ENCODE data around the gene NCS1. TPM values are rescaled to one million over a fixed set of nuclear protein-coding genes. Genes with fewer than 3 reads are reported as not detected.

NCS1 gene
- total and polyA plus RNA-seq, 2 of the 8 experiments (the other 6 are each of a cell fraction or from before 2014, with no cell fraction given) = 34.7 to 47.6 TPM

- TF ChIP-seq CHD7 (IDR thresholded peaks at IDR 0.05; ENCODE audit: insufficient replicate concordance, low read length) (no peak), JUN (IDR thresholded peaks at IDR 0.05; ENCODE audit: low read depth, low read length) (no peak), SP2 (IDR thresholded peaks at IDR 0.05; ENCODE audit: low read length) (no peak), KDM5A (IDR thresholded peaks at IDR 0.05; ENCODE audit: low read length) (no peak), EZH2 (IDR thresholded peaks at IDR 0.05; ENCODE audit: low read depth, low read length, severe bottlenecking) (no peak), POLR2A (IDR thresholded peaks at IDR 0.05; ENCODE audit: control extremely low read depth in 1 of 2, low read depth in 2 of 2, low read length in 2 of 2) (no peak), SIRT6 (IDR thresholded peaks at IDR 0.05; ENCODE audit: low read length) (no peak), ATF2 (IDR thresholded peaks at IDR 0.05; ENCODE audit: low read length) (no peak), MAX (IDR thresholded peaks at IDR 0.05) (no peak)
Observed at GRCh38 chr9:130132746-130133145, 39.5 kb upstream of the NCS1 start (continued).

All from H1 (cell line).